H1 (cell line): Measurements from ENCODE around the gene TMEM183A. TPM values are rescaled to one million over a fixed set of nuclear protein-coding genes. Genes with fewer than 3 reads are reported as not detected.

Experiments
- CTCF ChIA-PET: fragments of 300-600 bp; sonication (Branson Sonifier 250); formaldehyde crosslinking; loops from one replicate; lab custom pipeline; 2021; ENCODE audit not compliant: partially characterized antibody; lab: Charles Lee
- POLR2A ChIA-PET: fragments of 300-600 bp; sonication (Branson Sonifier 250); formaldehyde crosslinking; loops from one replicate; lab custom pipeline; 2021; ENCODE audit warnings: inconsistent platforms; ENCODE audit not compliant: partially characterized antibody; lab: Charles Lee
- DNase-seq, 2 experiments: peaks; one replicate each; pipeline versions ENCODE4 v3.0.0 to v3.0.0-alpha.2; 2010 to 2022; ENCODE audit warnings: low spot score in 2 of 2, low read depth in 1 of 2, mixed read lengths in 1 of 2
- FAIRE-seq: peaks from 2 replicates; lab custom pipeline; 2011; peaks lifted over from hg19 to GRCh38; lab: Jason Lieb, UNC
- H2AFZ ChIP-seq: 2 replicates; pipeline ENCODE4 v1.8.1; 2012; ENCODE audit warnings: low read length, inconsistent platforms
- H2AK5ac ChIP-seq: 2 replicates; pipeline ENCODE4 v1.6.1; 2013; ENCODE audit warnings: low read depth, low read length
- H2BK120ac ChIP-seq: replicated peaks from 2 replicates; pipeline ENCODE3; 2013; ENCODE audit warnings: low read depth, low read length, inconsistent platforms
- H2BK12ac ChIP-seq: 2 replicates; pipeline ENCODE4 v1.6.1; 2013; ENCODE audit warnings: low read depth, low read length
- H2BK15ac ChIP-seq: 2 replicates; pipeline ENCODE4 v1.6.1; 2013; ENCODE audit warnings: low read length
- H2BK20ac ChIP-seq: 2 replicates; pipeline ENCODE4 v1.6.1; 2013; ENCODE audit warnings: low read length
- H2BK5ac ChIP-seq: 2 replicates; pipeline ENCODE4 v1.6.1; 2013; ENCODE audit warnings: low read depth, low read length
- H3K14ac ChIP-seq: 2 replicates; pipeline ENCODE4 v1.6.1; 2013; ENCODE audit warnings: inconsistent platforms; ENCODE audit not compliant: insufficient read length
- H3K18ac ChIP-seq: 2 replicates; pipeline ENCODE4 v1.6.1; 2013; ENCODE audit warnings: low read length; ENCODE audit errors: extremely low read depth
- H3K23ac ChIP-seq: 2 replicates; pipeline ENCODE4 v1.6.1; 2013; ENCODE audit warnings: inconsistent platforms; ENCODE audit not compliant: insufficient read length
- H3K23me2 ChIP-seq: 2 replicates; pipeline ENCODE4 v1.6.1; 2013; ENCODE audit warnings: low read depth, low read length
- H3K27ac ChIP-seq: 2 replicates; pipeline ENCODE4 v1.6.1; 2011; ENCODE audit warnings: low read depth, low read length, inconsistent platforms
- H3K27me3 ChIP-seq, 4 experiments: replicated peaks in 1 of 4; 1 replicate in 1 of 4; 2 replicates in 3 of 4; pipeline versions ENCODE4 v1.6.1 to v1.8.1; 2011 to 2013; ENCODE audit warnings: low read length in 3 of 4, mild to moderate bottlenecking in 3 of 4, inconsistent platforms in 2 of 4, mixed read lengths in 2 of 4, moderate library complexity in 1 of 4; ENCODE audit not compliant: control insufficient read depth in 3 of 4, insufficient read depth in 3 of 4; ENCODE audit errors: extremely low read depth in 1 of 4
- H3K36me3 ChIP-seq, 4 experiments: 2 replicates each; pipeline versions ENCODE4 v1.6.1 to v1.8.1; 2011 to 2013; ENCODE audit warnings: mild to moderate bottlenecking in 4 of 4, low read length in 3 of 4, moderate library complexity in 2 of 4, control low read depth in 1 of 4, inconsistent platforms in 1 of 4; ENCODE audit not compliant: insufficient read depth in 4 of 4, control insufficient read depth in 2 of 4
- H3K4ac ChIP-seq: replicated peaks from 2 replicates; pipeline ENCODE3; 2013; ENCODE audit warnings: low read length, low read depth, mixed read lengths, inconsistent platforms; ENCODE audit not compliant: insufficient read length
- H3K4me1 ChIP-seq, 4 experiments: replicated peaks in 1 of 4; 1 replicate in 1 of 4; 2 replicates in 3 of 4; pipeline versions ENCODE4 v1.6.1 to v1.8.1; 2011 to 2013; ENCODE audit warnings: low read length in 3 of 4, inconsistent platforms in 2 of 4, mixed read lengths in 1 of 4; ENCODE audit not compliant: insufficient read depth in 4 of 4, control insufficient read depth in 3 of 4
- H3K4me2 ChIP-seq, 2 experiments: 2 replicates each; pipeline versions ENCODE4 v1.6.1 to v1.8.1; 2011 to 2013; ENCODE audit warnings: low read depth in 2 of 2, low read length in 2 of 2, control low read depth in 1 of 2, inconsistent platforms in 1 of 2, mild to moderate bottlenecking in 1 of 2; ENCODE audit not compliant: insufficient read depth in 1 of 2
- H3K4me3 ChIP-seq, 4 experiments: fragments of 200-600, 300-600 bp in 1 of 4; sonication (generic), shearing (Covaris generic), sonication (Bioruptor Twin) in 1 of 4; 2 replicates each; pipeline versions ENCODE4 v1.5.1 to v1.8.1; 2011 to 2016; ENCODE audit warnings: low read length in 4 of 4, low read depth in 3 of 4, control low read depth in 2 of 4, inconsistent platforms in 2 of 4, mild to moderate bottlenecking in 2 of 4, mixed read lengths in 1 of 4, moderate library complexity in 1 of 4; ENCODE audit not compliant: insufficient read depth in 2 of 4; ENCODE audit errors: extremely low read depth in 1 of 4
- H3K56ac ChIP-seq: replicated peaks from 2 replicates; pipeline ENCODE3; 2013; ENCODE audit warnings: low read depth, mild to moderate bottlenecking, mixed read lengths, low read length, inconsistent platforms; ENCODE audit not compliant: insufficient read length
- H3K79me1 ChIP-seq: 2 replicates; pipeline ENCODE4 v1.6.1; 2013; ENCODE audit warnings: low read depth, low read length, control low read depth
- H3K79me2 ChIP-seq, 2 experiments: 2 replicates each; pipeline versions ENCODE4 v1.6.1 to v1.8.1; 2012 to 2013; ENCODE audit warnings: low read length in 2 of 2, mild to moderate bottlenecking in 2 of 2, inconsistent platforms in 1 of 2; ENCODE audit not compliant: insufficient read depth in 2 of 2, control insufficient read depth in 1 of 2
- H3K9ac ChIP-seq, 4 experiments: replicated peaks in 1 of 4; 1 replicate in 1 of 4; 2 replicates in 3 of 4; pipeline versions ENCODE4 v1.6.1 to v1.8.1; 2011 to 2013; ENCODE audit warnings: low read depth in 3 of 4, low read length in 3 of 4, control low read depth in 2 of 4, mild to moderate bottlenecking in 2 of 4, moderate library complexity in 2 of 4, inconsistent platforms in 1 of 4; ENCODE audit errors: extremely low read depth in 1 of 4
- H3K9me3 ChIP-seq, 2 experiments: 2 replicates each; pipeline versions ENCODE4 v1.6.1 to v1.8.1; 2012 to 2013; ENCODE audit warnings: mild to moderate bottlenecking in 2 of 2, moderate library complexity in 2 of 2, control low read depth in 1 of 2, inconsistent platforms in 1 of 2, low read depth in 1 of 2, low read length in 1 of 2, mixed read lengths in 1 of 2; ENCODE audit not compliant: insufficient read depth in 2 of 2
- H4K20me1 ChIP-seq, 2 experiments: replicated peaks in 1 of 2; 2 replicates each; pipeline versions ENCODE3 to v1.8.1; 2011 to 2013; ENCODE audit warnings: inconsistent platforms in 2 of 2, low read length in 2 of 2, mild to moderate bottlenecking in 1 of 2; ENCODE audit not compliant: insufficient read depth in 2 of 2, control insufficient read depth in 1 of 2
- H4K5ac ChIP-seq: 2 replicates; pipeline ENCODE4 v1.6.1; 2013; ENCODE audit warnings: low read length, low read depth, mixed read lengths, inconsistent platforms; ENCODE audit not compliant: insufficient read length
- H4K8ac ChIP-seq: 2 replicates; pipeline ENCODE4 v1.8.0; 2013; ENCODE audit warnings: mild to moderate bottlenecking, moderate library complexity, low read length, inconsistent platforms; ENCODE audit not compliant: insufficient read depth; ENCODE audit errors: extremely low read depth
- H4K91ac ChIP-seq: replicated peaks from 2 replicates; pipeline ENCODE3; 2013; ENCODE audit warnings: low read length, mixed read lengths, inconsistent platforms; ENCODE audit not compliant: insufficient read length
- NANOG ChIP-seq: IDR thresholded peaks from 2 replicates; pipeline ENCODE4 v1.6.1; 2011; ENCODE audit warnings: low read length, low read depth, mild to moderate bottlenecking, inconsistent platforms; ENCODE audit not compliant: insufficient read depth, poor library complexity, severe bottlenecking
- ZNF274 ChIP-seq: IDR thresholded peaks from 2 replicates; pipeline ENCODE4 v1.7.0; 2012; ENCODE audit warnings: low read length, borderline replicate concordance; ENCODE audit errors: extremely low read depth
- WGBS, 2 experiments: shearing (Covaris generic) in 1 of 2; methylation state at CpG; one replicate each; pipeline versions ENCODE4 v1.1.6 to v1.1.7; 2013 to 2015; ENCODE audit warnings: low lambda C conversion rate in 2 of 2, mixed read lengths in 2 of 2, inconsistent platforms in 1 of 2, low coverage in 1 of 2, missing lambda C conversion rate in 1 of 2; ENCODE audit not compliant: insufficient replicate concordance in 2 of 2, insufficient coverage in 1 of 2, insufficient read length in 1 of 2; ENCODE audit errors: extremely low coverage in 1 of 2, missing lambda C conversion rate in 1 of 2; 5-methylcytosine and 5-hydroxymethylcytosine counted together
- polyA plus RNA-seq, 7 experiments: library from polyadenylated mRNA; depleted of rRNA in 3 of 7; stranded (reverse) in 5 of 7; unstranded in 2 of 7; fragments of >200 nt in 5 of 7; fragments of 200-250 nt in 2 of 7; gene quantifications; 1 replicate in 5 of 7; 2 replicates in 1 of 7; 4 replicates in 1 of 7; pipeline versions ENCODE4 v1.2.1 to v1.2.3, GENCODE V29; 2011 to 2013; ENCODE audit warnings: missing spikeins in 2 of 7, mixed read lengths in 2 of 7
- total RNA-seq: library from RNA; stranded (reverse); fragmentation: NEBNext Ultra II Directional; extraction: Animal tissue kit (Norgen Biotek cat#: 25700); gene quantifications from 2 replicates; pipeline ENCODE4 v1.2.1, GENCODE V29; 2021

Gene TMEM183A
- total and polyA plus RNA-seq, 2 of the 8 experiments (the other 6 are each of a cell fraction or from before 2014, with no cell fraction given), result 107 to 173 TPM

DNA sequence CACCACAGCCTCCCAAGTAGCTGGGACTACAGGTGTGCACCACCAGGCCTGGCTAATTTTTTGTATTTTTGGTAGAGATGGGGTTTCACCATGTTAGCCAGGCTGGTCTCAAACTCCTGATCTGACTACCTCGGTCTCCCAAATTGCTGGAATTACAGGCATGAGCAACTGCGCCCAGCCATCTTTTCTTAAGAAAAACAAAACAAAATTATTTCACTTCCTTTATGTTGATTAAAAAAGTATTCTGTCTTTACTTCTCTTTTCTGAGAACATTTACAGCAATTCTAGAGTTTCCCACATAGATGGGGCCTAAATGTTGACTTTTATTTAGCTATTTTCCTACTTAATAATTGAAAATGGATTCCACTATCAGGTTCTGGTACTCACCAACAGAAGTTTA, 17.3 kb upstream of the TMEM183A start:
- Histone ChIP-seq H2AK5ac (no peak overlapping the region), H2AFZ (no peak overlapping the region), H3K4ac (no peak overlapping the region), H3K27ac (no peak overlapping the region), H4K5ac (no peak overlapping the region), H3K23me2 (no peaks in the 10 kb centered on the region), H3K4me2 (no peak overlapping the region), H3K79me2 (no peaks in the 10 kb centered on the region), H2BK15ac (no peak overlapping the region), H3K4me3 (no peak overlapping the region), H4K20me1 (no peaks in the 10 kb centered on the region), H4K91ac (no peak overlapping the region), H4K8ac (no peak overlapping the region), H3K56ac (no peak overlapping the region), H3K9me3 (no peaks in the 10 kb centered on the region), H3K36me3 (no peaks in the 10 kb centered on the region), H2BK5ac (no peak overlapping the region), H2BK20ac (no peak overlapping the region), H3K14ac (no peak overlapping the region), H3K27me3 (no peaks in the 10 kb centered on the region), H3K23ac (no peak overlapping the region), H3K9ac (no peak overlapping the region), H3K18ac (no peak overlapping the region), H2BK12ac (no peak overlapping the region), H3K79me1 (no peaks in the 10 kb centered on the region), H2BK120ac (no peak overlapping the region), H3K4me1 (no peaks in the 10 kb centered on the region)
- FAIRE-seq (no peak), DNase-seq (no peak)
- WGBS, 2 experiments, result 90% methylated on average over 2 of the region's 2 CpGs; no CpG with 5 or more reads in 1 of the 2 experiments
- ChIA-PET CTCF (interaction anchor here (1.0 to 5.6 kb wide), 4 partner anchors 8 to 35 kb away, joined by 3 to 43 read pairs (median 4); no protein-coding TSS in a partner anchor), POLR2A (interaction anchor here (1.0 to 2.6 kb wide), 2 partner anchors 8 to 17 kb away, joined by 3 to 8 read pairs; partner anchors contain the start of gene TMEM183A)
- TF ChIP-seq NANOG (no peak), ZNF274 (no peak)
